GM13976 (cell line): ENCODE results near the gene CASR.

Experiments used
- DNase-seq: peaks from one replicate; pipeline ENCODE4 v3.0.0; 2012; ENCODE audit warnings: low spot score
- CTCF ChIP-seq: IDR thresholded peaks from 2 replicates; pipeline ENCODE4 v1.5.1; 2012; ENCODE audit warnings: borderline replicate concordance, mild to moderate bottlenecking; ENCODE audit not compliant: insufficient read depth; ENCODE audit errors: extremely low read depth, missing control alignments, control extremely low read depth
- in situ Hi-C: fragments of 300-500 bp; cut with MboI; formaldehyde crosslinking; loops from one replicate; pipeline ENCODE4 v1.12.0; 2022; ENCODE audit warnings: low sequenced_read_pairs, mixed read lengths, inconsistent platforms; ENCODE audit not compliant: unreplicated experiment

The CASR gene

DNA sequence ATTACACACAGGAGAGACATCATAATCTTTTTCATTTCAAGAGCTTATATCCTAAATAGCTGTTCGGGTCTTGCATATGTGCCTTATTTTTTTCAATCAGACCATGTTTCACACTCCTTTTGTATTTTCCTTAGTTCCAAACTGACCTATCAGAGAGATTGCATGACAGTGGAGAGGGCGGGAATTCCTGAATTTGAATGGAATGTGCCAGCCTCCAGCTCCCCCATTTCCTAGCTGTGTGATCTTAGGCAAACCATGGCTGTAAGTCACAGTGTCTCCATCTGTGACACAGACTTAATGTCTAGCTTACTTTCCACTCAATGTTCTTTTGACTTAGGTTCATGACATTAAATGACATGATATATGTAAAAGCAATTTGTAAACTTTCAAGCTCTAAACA, 79.6 kb downstream of the CASR start:
- in situ Hi-C loops: loop anchor here (5.0 to 25.0 kb wide), 4 partner anchors 161 to 701 kb away; partner anchors contain the start of gene ARGFX
- TF ChIP-seq CTCF: no peak
- no peak for DNase-seq

DNA sequence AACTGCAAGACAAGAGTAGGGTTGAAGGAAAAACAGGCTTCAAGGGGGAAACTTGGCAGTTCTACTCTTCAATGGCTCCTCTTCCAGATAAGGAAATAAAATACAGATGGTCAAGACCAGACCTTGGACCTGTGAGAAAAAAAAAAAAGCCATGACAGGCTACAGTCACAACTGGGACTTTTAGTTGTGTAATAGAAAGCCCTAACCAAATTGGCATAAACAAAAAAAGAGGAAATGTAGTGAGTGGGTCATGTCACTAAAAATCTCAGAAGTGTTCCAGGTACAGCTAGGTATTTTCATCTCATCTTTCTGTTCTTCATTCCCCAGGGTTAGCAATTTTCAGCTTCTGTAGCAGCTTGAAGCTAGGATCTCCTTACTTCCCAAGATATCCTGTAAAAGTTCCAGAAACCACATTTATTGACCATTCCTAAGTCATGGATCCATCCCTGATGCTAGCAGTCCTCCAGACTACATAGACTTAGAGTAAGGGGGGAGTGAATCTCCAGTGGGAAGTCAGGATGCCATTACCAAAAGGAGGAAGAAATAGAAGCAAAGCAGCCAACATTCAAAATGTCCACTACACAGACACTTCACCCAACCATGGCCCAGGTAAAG, 80.6 kb downstream of the CASR start:
- in situ Hi-C loops: loop anchor here (5.0 to 25.0 kb wide), 4 partner anchors 162 to 702 kb away; partner anchors contain the start of gene ARGFX

GRCh38 chr3:122265957-122266356, 82.5 kb downstream of the CASR start:
- DNase-seq: no peak
- in situ Hi-C loops: loop anchor here (10.0 to 25.0 kb wide), 3 partner anchors 271 to 704 kb away; partner anchors contain the start of gene ARGFX
- TF ChIP-seq CTCF: no peak

More for the DNA sequence above, 80.6 kb downstream of the CASR start:
- DNase-seq: no peak
- no peak for TF ChIP-seq CTCF

DNA sequence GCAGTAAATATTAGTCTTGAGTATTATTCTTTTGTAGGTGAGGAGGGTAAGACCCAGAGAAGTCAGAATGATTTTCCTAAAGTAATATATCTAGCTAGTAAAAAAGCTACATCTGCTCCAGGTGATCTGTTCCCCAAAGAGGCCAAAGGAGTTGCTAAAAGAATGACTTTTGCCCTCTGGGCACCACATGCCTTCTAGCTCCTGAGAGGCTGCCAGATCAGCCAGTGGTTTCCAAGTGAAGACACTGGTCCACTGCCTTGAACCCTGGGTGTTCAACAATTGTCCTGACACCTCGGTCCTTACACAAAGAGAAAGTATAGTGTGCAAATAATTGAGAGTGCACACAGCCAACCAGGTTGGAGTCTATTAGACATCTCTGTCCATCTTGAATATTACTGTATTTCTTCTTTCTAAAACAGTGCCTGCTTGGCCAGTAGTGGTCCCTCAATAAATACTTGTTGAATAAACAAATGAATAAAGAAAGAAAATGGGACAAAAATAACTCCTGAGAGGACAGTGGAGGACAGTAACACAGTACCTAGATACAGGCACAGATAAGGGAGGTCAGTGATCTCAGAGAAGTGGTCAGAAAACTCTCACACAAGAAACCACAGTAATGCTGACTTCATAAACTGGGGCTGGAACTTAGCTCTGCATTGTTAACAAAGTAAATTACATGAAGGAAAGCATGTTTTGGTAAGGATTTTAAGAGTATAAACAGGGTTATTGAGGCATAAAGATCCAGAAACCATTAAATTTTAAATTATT, 85.0 kb downstream of the CASR start:
- in situ Hi-C loops: loop anchor here (10.0 to 25.0 kb wide), 3 partner anchors 274 to 706 kb away; partner anchors contain the start of gene ARGFX
- DNase-seq: peak; percentile 44
- TF ChIP-seq CTCF: no peak

DNA sequence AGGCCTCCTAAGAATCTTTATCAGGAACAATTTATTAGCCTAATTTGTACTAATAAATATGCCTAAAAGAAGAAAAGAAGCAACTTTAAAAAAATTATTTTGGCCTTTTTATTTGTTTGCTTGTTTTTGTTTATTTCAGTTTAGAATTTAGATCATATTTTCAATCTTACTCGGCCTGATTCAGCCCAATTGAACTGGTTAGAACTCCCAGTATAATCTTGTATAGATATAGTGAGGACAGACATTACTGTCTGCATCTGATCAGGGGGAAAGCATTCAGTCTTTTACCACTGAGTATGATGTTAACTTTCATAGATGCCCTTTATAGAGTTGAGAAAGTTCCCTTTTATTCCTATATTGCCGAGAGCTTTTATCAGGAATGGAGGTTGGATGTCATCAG, 85.6 kb downstream of the CASR start:
- DNase-seq: no peak
- in situ Hi-C loops: loop anchor here (10.0 to 25.0 kb wide), 3 partner anchors 274 to 707 kb away; partner anchors contain the start of gene ARGFX
- TF ChIP-seq CTCF: no peak

- no peak for TF ChIP-seq CTCF
- in situ Hi-C loops: loop anchor here (25.0 kb wide), 2 partner anchors 409 to 709 kb away; partner anchors contain the start of gene ARGFX
- DNase-seq: no peak
These were observed 87.9 kb downstream of the CASR start for GRCh38 chr3:122271246-122271898.
